Spleen (tissue), 7 donors: Measurements from ENCODE around the gene IFNA10.

ENCODE experiments used
- POLR2A ChIP-seq, 3 donors: fragments of 450-650 bp; IDR thresholded peaks; one replicate each; pipeline ENCODE4 v1.5.1; 2017; ENCODE audit warnings: antibody characterized with exemption in 3 of 3, mild to moderate bottlenecking in 1 of 3
- TF ChIP-seq, protein P1 (sequence below), 11 experiments: fragments of 200-600 bp in 7 of 11; fragments of 450-650 bp in 4 of 11; sonication (generic) in 4 of 11; IDR thresholded peaks in 8 of 11; conservative IDR thresholded peaks in 3 of 11; 1 replicate in 7 of 11; 2 replicates in 4 of 11; pipeline versions ENCODE4 v1.4.0 to v1.8.0; 2016 to 2021; ENCODE audit warnings: antibody characterized with exemption in 11 of 11, inconsistent platforms in 4 of 11, mild to moderate bottlenecking in 1 of 11
- donor health status: DM: no; HTN: no; CAD: no; lungs with moderate emphysema.
- donor health status: DM: no; HTN: no; CAD: no.
- donor health status: DM: no; HTN: no; CAD: no.

DNA sequence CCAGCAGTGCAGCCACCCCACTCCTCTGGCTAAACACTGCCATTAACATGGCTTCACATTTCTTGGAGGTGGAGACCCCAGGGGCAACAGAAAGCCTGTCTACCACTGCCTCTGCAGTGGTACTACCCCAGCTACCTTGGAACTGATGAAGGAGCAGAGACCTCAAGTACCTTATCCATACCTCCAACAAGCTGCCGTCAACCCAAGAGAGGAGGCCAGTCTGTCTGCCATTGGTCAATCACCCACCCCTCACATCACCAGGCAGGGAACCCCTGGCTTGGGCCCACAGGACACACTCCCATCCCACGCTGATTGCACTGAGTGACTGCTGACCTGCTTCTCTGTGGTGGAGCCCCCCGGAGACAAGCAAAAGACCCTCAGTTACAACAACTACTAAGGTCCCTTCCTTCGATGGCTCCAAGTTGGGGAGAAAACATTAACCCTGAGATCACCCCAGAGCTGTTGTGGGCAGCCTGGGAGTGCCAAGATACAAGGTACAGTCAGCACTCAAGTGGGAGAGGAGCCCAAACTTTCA, 27.3 kb upstream of the IFNA10 start:
- TF ChIP-seq, protein P1, sequence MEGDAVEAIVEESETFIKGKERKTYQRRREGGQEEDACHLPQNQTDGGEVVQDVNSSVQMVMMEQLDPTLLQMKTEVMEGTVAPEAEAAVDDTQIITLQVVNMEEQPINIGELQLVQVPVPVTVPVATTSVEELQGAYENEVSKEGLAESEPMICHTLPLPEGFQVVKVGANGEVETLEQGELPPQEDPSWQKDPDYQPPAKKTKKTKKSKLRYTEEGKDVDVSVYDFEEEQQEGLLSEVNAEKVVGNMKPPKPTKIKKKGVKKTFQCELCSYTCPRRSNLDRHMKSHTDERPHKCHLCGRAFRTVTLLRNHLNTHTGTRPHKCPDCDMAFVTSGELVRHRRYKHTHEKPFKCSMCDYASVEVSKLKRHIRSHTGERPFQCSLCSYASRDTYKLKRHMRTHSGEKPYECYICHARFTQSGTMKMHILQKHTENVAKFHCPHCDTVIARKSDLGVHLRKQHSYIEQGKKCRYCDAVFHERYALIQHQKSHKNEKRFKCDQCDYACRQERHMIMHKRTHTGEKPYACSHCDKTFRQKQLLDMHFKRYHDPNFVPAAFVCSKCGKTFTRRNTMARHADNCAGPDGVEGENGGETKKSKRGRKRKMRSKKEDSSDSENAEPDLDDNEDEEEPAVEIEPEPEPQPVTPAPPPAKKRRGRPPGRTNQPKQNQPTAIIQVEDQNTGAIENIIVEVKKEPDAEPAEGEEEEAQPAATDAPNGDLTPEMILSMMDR (IDR thresholded peaks at IDR 0.05 in 8 of 11, conservative IDR thresholded peaks at IDR 0.05 in 3 of 11), result no peak
- TF ChIP-seq POLR2A (IDR thresholded peaks at IDR 0.05), result no peak
